Thyroid gland (tissue), 4 donors: ENCODE results near the gene HCFC1. TPM values are rescaled to one million over a fixed set of nuclear protein-coding genes. Genes with fewer than 3 reads are reported as not detected.
A peak's percentile ranks its signal among the peaks of the same experiment; 100 is the strongest.

Source experiments
- DNase-seq, 2 donors: peaks; one replicate each; pipeline ENCODE4 v3.0.0-alpha.2; 2019
- H3K27ac ChIP-seq, 3 donors: fragments of 200-600 bp; sonication (generic); 1 replicate in 2 of 3; 2 replicates in 1 of 3; pipeline ENCODE4 v1.5.1; 2016 to 2019; ENCODE audit warnings: mild to moderate bottlenecking in 1 of 3, moderate library complexity in 1 of 3
- H3K27me3 ChIP-seq: fragments of 200-600 bp; sonication (generic); one replicate; pipeline ENCODE4 v1.5.1; 2019
- H3K36me3 ChIP-seq, 2 donors: fragments of 200-600 bp; sonication (generic); one replicate each; pipeline ENCODE4 v1.5.1; 2016 to 2019
- H3K4me1 ChIP-seq, 2 donors: fragments of 200-600 bp; sonication (generic); one replicate each; pipeline ENCODE4 v1.5.1; 2017 to 2019
- H3K4me3 ChIP-seq, 3 donors: fragments of 200-600 bp; sonication (generic); replicated peaks in 1 of 3; 1 replicate in 2 of 3; 2 replicates in 1 of 3; pipeline ENCODE4 v1.5.1; 2016; ENCODE audit warnings: mild to moderate bottlenecking in 1 of 3
- H3K9me3 ChIP-seq: fragments of 200-600 bp; sonication (generic); one replicate; pipeline ENCODE4 v1.5.1; 2017
- POLR2A ChIP-seq, 2 donors: fragments of 450-650 bp; IDR thresholded peaks; one replicate each; pipeline ENCODE4 v1.6.1; 2017; ENCODE audit warnings: antibody characterized with exemption in 2 of 2, mild to moderate bottlenecking in 2 of 2, moderate library complexity in 1 of 2
- whole genome bisulfite sequencing, 2 donors: methylation state at CpG; one replicate each; pipeline ENCODE4 v1.1.5; 2017; 5-methylcytosine and 5-hydroxymethylcytosine counted together
- intact Hi-C: fragments of 100-400 bp; cut with DNase I; formaldehyde crosslinking; loops from one replicate; pipeline ENCODE4 v1.15.1; 2023
- total RNA-seq, 4 donors: library from RNA; depleted of rRNA; stranded (reverse); fragments of >200 nt; gene quantifications; one replicate each; pipeline ENCODE4 v1.2.3, GENCODE V29; 2016
- TF ChIP-seq, protein P1 (sequence below), 6 experiments: fragments of 200-600 bp in 3 of 6; fragments of 450-650 bp in 3 of 6; sonication (generic) in 3 of 6; IDR thresholded peaks; one replicate each; pipeline ENCODE4 v1.5.1; 2016 to 2019; ENCODE audit warnings: antibody characterized with exemption in 6 of 6, mild to moderate bottlenecking in 2 of 6, inconsistent platforms in 1 of 6, moderate library complexity in 1 of 6

The HCFC1 gene
- total RNA-seq, 4 donors from 2014 or later, result 23.5 to 119 (median 52.3) TPM

DNA sequence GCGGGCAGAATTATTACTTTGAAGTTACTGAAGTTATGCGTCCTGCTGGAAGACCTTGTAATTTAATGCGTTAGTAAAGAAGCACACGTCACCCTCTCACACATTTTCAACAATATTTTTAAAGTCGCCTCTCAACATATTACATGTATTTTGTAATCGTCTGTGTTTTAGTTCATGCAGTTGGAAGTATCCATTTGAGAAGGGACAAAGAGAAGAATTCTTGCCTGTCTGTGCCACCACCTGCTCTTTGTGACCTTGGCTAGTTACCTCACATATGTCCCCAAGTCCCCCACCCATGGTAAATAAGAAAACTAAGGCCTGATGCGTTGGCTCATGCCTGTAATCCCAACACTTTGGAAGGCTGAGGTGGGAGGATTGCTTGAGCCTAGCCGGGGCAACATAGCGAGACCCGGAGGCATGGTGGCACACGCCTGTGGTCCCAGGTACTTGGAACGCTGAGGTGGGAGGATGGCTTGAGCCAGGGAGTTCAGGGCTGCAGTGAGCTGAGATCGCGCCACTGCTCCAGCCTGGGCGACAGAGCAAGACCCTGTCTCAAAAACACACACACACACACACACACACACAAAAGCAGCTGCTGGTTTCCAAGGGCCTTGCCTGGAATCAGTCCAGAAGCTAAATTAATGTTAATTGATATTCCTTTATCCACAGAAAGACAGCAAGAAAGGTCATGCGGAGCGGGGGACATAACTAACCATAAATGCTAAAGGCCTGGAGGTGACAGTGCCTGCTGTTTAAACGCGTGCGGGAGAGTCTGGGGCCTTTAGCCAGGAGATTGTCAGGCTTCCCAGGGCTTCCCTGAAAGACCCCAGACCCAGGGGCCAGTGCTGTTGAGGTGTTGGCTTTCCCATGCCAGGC, 1.7 kb upstream of the HCFC1 start:
- no peaks in the 10 kb centered on the region for H3K9me3 ChIP-seq
- no peaks in the 10 kb centered on the region for H3K27me3 ChIP-seq
- peak overlapping the region; percentile 53 to 98 (median 59) for H3K27ac ChIP-seq
- TF ChIP-seq POLR2A (IDR thresholded peaks at IDR 0.05), result no peak
- TF ChIP-seq, protein P1, sequence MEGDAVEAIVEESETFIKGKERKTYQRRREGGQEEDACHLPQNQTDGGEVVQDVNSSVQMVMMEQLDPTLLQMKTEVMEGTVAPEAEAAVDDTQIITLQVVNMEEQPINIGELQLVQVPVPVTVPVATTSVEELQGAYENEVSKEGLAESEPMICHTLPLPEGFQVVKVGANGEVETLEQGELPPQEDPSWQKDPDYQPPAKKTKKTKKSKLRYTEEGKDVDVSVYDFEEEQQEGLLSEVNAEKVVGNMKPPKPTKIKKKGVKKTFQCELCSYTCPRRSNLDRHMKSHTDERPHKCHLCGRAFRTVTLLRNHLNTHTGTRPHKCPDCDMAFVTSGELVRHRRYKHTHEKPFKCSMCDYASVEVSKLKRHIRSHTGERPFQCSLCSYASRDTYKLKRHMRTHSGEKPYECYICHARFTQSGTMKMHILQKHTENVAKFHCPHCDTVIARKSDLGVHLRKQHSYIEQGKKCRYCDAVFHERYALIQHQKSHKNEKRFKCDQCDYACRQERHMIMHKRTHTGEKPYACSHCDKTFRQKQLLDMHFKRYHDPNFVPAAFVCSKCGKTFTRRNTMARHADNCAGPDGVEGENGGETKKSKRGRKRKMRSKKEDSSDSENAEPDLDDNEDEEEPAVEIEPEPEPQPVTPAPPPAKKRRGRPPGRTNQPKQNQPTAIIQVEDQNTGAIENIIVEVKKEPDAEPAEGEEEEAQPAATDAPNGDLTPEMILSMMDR (IDR thresholded peaks at IDR 0.05), result no peak
- WGBS, 2 donors, result 31 to 38% methylated on average over 13 to 14 of the region's 20 CpGs
- intact Hi-C loops, result no loop called here
- H3K36me3 ChIP-seq, result no peaks in the 10 kb centered on the region
- H3K4me3 ChIP-seq, result peak overlapping the region in 2 of 3 donors; percentile 11 to 13
- DNase-seq, result no peak
- H3K4me1 ChIP-seq, result peaks cover 12 to 27% of the 10 kb centered on the region in 2 donors

DNA sequence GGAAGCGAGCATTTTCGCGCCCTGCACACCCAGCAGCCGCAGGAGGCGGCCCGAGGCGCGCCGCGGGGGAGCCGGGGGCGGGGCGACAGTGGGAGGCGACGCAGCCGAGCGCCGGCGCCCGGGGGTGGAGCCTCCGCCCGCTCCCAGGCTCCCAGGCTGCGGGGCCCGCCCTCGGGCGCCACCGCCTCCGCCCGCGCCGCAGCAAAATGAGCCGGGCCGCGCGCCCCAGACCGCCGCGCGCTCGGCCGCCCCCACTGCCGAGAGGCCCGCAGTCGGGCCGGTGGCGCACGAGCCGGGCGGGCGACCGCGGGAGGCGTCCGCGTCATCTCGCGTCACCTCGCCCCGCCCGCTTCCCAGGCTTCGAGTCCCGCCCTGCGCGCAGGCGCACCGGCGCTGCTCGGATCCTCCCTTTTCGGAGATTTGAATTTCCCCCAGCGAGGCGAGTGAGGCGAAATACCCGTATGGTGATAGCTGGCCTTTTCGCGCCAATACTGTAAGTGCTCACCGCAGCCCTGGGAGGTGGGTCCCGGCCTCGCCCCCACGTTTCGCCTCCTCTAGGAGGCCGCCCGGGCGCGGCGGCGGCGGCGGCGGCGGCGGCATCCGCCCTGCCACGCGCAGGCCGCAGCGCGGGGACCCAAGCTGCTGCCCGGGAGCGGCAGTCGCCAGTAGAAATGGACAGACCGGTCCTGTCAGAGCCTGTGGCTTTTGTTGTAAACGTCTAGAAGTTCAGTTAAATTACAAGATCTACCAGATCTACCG, 929 bp upstream of the HCFC1 start, which contains the start of gene TMEM187:
TSS of gene TMEM187 (plus strand) at position 387 of the 759 bp plus-strand sequence. CDS start 9,309 bp downstream, outside the sequence.
- Histone ChIP-seq H3K4me1 (peaks cover 18 to 30% of the 10 kb centered on the region in 2 donors), H3K9me3 (no peaks in the 10 kb centered on the region), H3K27me3 (no peaks in the 10 kb centered on the region), H3K27ac (peak within 1 kb of the TSS; percentile 98 to 100 (median 99)), H3K4me3 (peak within 1 kb of the TSS; percentile 19 to 92 (median 66)), H3K36me3 (no peaks in the 10 kb centered on the region)
- TF ChIP-seq, protein P1 (IDR thresholded peaks at IDR 0.05), result no peak
- TF ChIP-seq POLR2A (IDR thresholded peaks at IDR 0.05), result peak in 1 of 2 donors; percentile 70
- peak; percentile 81 for DNase-seq
- intact Hi-C loops, result no loop called here
- WGBS, 2 donors, result 0 to 2% methylated on average over 10 to 17 of the region's 103 CpGs

DNA sequence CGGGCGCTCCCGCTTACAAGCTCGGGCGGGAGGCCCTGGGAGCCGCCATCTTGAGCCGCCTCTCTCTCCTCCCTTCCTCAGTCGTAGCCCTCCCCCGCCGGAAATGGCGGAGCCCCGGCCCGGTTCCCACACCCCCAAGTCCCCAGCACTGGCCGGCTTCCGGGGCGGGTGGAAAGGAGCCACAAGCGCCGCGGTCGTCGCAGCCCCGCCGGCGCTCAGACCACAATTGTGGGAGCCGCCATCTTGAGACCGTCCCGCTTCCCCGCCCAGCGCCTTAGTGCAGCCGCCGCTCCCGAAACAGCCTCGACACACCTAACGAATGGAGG, 531 bp downstream of the HCFC1 start:
- peak; percentile 84 to 88 for DNase-seq
- H3K27me3 ChIP-seq, result no peaks in the 10 kb centered on the region
- peak overlapping the region; percentile 39 to 92 (median 66) for H3K4me3 ChIP-seq
- TF ChIP-seq POLR2A (IDR thresholded peaks at IDR 0.05), result peak in 1 of 2 donors; percentile 63
- TF ChIP-seq, protein P1 (IDR thresholded peaks at IDR 0.05), result no peak
- intact Hi-C loops, result no loop called here
- 0% methylated on average over 1 of the region's 34 CpGs for WGBS, 2 donors
- H3K36me3 ChIP-seq, result no peaks in the 10 kb centered on the region
- peak overlapping the region; percentile 98 to 100 (median 99) for H3K27ac ChIP-seq
- no peaks in the 10 kb centered on the region for H3K9me3 ChIP-seq
- H3K4me1 ChIP-seq, result peaks cover 26 to 38% of the 10 kb centered on the region in 2 donors

DNA sequence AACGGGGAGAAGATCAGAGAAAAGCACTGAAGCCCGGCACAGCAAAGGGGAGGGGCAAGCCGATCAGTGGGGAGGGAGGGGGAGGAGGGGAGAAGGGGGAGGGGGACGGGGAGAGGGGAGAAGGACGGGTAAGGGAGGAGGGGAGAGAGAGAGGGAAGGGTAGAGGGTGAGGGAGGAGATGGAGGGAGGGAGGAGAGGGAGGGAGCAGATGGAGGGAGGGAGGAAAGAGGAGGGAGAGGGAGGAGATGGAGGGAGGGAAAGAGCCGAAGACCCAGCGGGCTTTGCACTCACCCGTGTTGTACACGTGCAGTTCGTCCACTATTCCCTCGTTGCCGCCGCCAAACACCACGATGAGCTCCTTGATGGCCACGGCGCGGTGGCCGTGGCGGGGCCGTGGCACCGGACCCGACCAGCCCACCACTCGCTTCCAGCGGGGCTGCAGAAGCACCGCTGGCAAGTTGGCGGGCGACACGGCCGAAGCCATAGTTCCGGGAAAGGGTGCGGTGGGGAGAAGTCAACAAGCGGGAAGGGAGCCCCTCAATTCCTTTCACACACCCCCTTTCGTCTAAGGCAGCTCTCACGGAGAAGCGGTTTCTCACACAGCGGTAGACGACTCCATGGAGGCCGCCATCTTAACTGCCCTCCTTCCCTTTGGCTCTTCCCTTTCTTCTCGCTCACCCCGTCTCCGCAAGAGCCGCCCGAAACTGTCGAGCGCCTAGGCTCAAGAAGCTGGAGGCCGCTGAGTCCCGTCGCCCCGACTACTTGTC, 1.1 kb downstream of the HCFC1 start:
- Histone ChIP-seq H3K36me3 (no peaks in the 10 kb centered on the region), H3K9me3 (no peaks in the 10 kb centered on the region), H3K4me1 (peaks cover 26 to 44% of the 10 kb centered on the region in 2 donors), H3K27ac (peak overlapping the region; percentile 98 to 100 (median 99)), H3K27me3 (no peaks in the 10 kb centered on the region), H3K4me3 (peak overlapping the region; percentile 39 to 92 (median 66))
- 0 to 1% methylated on average over 23 to 37 of the region's 49 CpGs for WGBS, 2 donors
- DNase-seq, result peak; percentile 24 to 27
- intact Hi-C loops, result no loop called here
- TF ChIP-seq, protein P1 (IDR thresholded peaks at IDR 0.05), result no peak
